Measurements from ENCODE around the gene NRCAM.
A peak's percentile ranks its signal among the peaks of the same experiment; 100 is the strongest.
"Not testable (repeated sequence)": the region's sequence is repeated elsewhere in the genome, so short reads cannot be mapped to it uniquely, and the experiment has no call there.

Gene NRCAM

DNA sequence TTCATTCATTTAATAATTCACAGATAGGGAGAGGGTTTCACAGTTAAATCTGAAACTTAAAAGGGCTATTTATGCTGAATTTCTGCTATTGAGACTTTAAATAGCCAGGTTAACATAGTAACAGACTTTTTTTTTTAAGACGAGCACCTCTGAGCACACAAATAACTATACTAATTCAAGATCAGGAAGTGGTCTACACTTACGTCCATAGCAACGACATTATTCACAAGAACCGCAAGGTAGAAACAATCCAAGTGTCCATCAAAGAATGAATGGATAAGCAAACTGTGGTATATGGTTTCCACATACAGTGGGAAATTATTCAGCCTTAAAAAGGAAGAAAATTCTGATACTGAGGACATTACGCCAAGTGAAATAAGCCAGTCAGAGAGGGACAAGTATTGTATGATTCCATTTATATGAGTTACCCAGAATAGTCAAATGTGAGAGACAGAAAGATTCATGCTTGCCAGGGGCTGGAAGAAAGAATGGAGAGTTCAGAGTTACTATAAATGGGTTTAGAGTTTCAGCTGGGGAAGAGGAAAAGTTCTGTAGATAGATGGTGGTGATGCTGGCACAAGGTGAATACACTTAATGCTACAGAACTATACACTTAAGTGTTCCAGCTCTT, 185.7 kb downstream of the NRCAM start:
- DNase-seq: no peak

DNA sequence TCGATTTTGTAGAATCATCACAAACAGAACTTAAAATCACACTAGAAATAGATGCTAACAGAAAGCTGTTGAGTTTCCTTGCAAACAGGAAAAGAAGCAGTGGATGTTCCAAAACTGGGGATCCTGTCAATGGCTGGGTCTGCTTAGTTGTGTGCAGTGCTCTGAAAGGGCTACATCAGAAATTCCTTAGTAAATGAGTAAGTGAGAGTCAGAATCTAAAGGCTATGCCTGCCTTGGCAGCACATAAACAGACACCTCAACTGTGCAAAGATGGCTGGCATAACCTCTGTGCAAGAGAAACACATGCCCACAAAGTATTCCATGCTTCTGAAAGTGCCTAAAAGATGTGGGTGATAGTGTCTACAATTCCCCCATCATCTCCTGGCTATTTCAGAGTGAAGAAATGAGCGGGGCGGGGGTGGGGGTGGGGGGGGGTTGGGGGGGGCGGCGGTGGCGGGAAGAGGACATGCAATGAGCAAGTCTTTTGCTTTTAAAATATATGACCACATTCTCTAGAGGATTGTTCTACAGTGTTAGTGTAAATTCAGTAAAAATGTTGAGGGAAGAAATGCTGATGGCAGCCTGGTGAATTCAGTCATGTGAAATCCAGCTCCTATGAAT, 187.9 kb downstream of the NRCAM start:
- DNase-seq: no peak

DNA sequence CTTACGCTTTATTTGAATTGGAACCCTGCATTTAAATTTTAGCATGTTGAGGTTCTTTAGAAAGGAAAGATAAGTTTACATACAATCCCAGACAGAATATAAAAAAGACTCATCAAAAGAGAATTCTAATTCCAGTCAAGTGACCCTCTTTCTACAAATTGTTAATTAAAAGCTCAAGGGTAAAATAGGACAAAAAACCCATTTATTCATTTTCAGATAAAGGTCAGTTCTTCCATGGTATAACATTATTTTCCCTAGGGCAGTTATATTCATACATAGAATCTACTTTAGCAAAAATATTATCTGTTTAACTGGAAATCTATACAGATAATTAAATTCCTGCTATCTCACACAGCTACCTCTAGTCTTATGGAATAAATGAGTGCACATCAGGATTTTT, 188.6 kb downstream of the NRCAM start:
- no peak for DNase-seq

DNA sequence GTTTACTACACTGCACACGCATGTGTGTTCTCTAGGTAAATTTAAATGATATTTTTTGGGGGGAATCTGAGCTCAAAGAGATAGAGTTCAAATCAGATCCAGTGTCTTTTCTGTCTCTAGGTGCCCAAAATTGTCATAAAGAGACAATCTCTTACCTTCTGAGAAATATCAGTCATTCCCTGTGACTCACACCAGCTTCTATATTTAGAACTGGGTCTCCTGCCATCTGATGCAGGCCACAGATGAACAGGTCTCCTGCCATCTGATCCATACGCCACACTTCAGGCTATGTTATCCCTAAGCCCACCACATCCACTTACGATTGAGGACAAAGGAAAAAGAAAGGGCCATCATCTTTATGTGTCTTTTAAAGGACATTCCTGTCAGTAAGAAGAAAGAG, 189.7 kb downstream of the NRCAM start:
- DNase-seq: peak; percentile 12

DNA sequence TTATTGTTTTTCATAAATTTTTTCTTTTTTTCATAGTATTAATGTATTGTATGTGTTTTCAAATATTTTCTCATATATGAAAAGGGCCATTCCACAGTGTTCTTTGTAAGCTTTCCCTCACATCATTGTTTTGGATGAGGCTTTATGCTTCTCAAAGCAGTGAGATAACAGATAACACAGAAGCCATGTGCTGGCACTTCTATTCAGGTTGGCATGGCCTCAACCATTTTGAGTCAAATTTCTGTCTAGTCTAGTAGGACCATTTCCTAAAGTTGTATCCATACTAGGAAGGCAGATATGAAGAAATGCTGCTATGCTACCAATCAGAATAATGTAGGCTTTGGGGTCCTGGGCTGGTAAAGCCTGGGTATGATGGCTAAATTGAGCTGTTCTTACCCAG, 190.2 kb downstream of the NRCAM start:
- DNase-seq: no peak

DNA sequence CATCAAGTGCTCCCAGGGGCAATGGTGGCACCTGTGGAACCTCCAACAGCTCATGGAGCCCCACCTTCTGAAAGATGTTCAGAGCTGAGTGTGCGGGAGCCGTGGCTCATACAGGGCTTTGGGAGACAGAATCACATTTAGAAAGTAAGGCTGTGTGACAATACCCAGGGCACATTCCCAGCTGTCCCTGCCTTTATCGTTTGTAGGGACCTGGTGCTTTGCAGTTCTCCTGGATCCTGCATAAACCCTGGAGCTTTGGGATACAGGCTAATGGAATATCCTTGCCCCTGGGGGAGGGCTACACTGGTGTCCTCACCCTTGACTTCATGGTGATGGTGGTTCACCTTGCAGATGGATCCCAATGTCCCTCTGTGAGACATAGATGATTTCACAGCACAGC, 191.2 kb downstream of the NRCAM start:
- DNase-seq: no peak

DNA sequence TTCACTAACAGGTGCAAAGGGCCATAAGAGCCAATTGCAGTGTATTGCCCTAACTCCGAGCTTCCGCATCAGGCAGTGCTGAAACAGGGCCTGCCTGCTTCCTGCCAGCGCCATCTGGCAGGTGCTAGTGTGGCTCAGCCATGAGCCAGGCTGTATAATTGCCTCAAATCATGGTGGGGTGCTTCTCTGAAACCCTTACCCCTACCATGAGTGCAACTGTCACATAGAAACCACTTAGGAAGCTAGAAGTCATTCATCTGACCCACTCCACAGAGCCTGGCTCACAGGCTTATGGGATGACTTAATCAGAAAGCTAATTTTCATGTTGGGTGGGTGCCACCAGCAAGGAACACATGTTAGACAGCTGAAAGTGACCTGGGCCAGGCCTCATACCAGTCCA, 192.8 kb downstream of the NRCAM start:
- peak; percentile 88 for DNase-seq

DNA sequence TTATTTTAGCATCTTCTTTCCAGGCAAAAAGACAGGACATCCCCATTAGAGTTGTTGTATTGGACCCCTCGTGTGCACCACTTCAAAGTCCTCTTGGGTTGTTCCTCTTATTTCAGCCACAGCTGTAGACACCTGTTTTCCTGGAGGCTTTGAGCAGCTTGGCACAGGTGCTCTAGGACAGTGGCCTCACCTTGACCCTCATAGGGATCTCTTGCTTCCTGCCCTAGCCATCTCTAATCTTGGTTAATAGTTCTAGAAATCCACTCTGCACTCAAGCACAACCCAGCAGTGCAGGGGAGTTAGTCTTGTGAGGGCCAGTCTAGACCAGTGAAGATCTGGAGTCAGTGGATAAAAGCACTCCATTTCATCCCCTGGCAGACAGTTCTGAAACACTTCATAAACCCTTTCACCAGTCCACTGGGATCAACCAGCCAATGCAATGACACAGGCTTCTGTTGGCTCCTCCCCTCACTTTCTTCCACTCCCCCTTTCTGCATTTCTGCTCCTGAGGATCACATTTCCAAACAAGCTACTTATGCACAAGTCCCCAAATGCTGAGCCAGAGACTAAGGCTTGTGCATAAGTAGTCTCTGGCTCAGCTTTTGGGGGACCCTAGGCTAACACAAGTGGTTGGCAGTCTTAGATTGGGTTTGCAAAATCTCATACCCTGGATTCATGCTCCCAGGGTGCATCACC, 194.5 kb downstream of the NRCAM start:
- DNase-seq: no peak

DNA sequence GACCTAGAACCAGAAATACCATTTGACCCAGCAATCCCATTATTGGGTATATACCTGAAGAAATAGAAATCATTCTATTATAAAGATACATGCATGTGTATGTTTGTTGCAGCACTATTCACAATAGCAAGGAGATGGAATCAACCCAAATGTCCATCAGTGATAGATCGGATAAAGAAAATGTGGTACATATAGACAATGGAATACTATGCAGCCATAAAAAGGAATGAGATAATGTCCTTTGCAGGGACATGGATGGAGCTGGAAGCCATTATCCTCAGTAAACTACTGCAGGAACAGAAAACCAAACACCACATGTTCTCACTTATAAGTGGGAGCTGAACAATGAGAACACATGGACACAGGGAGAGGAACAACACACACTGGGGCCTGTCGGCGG, 196.8 kb downstream of the NRCAM start:
- DNase-seq: not testable (repeated sequence)

DNA sequence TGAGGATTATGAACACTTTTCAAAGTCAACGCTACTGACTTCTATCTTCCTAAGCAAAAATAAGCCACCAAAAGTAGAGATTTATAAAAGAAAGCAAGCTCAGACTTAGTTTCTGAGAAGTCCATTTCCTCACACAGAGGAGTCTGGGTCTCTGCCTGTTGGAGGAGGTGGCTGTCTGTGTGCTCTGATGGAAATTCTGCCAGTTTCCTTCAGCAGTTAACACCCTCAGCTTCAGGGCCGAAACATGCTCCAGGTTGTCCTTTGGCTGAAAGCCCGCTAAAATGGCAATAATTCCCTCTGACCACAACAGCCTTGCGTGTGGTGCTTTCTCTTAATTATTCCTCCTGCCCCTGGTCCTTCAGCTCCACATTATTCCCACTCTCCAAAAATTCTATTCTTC, 198.3 kb downstream of the NRCAM start:
- DNase-seq: no peak

DNA sequence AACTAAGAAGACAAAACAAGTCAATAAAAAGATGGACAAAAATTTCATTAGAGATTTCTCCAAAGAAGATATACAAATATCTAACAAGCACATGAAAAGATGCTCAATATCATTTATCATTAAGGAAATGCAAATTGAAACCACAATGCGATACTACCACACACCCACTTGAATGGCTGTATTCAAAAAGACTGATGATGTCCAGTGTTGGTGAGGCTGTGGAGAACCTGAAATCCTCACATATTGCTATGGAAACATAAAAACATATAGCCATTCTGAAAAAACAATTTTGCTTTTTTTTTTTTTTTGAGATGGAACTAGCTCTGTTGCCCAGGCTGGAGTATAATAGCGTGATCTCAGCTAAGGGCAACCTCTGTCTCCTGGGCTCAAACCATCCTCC, 202.0 kb downstream of the NRCAM start:
- no peak for DNase-seq

DNA sequence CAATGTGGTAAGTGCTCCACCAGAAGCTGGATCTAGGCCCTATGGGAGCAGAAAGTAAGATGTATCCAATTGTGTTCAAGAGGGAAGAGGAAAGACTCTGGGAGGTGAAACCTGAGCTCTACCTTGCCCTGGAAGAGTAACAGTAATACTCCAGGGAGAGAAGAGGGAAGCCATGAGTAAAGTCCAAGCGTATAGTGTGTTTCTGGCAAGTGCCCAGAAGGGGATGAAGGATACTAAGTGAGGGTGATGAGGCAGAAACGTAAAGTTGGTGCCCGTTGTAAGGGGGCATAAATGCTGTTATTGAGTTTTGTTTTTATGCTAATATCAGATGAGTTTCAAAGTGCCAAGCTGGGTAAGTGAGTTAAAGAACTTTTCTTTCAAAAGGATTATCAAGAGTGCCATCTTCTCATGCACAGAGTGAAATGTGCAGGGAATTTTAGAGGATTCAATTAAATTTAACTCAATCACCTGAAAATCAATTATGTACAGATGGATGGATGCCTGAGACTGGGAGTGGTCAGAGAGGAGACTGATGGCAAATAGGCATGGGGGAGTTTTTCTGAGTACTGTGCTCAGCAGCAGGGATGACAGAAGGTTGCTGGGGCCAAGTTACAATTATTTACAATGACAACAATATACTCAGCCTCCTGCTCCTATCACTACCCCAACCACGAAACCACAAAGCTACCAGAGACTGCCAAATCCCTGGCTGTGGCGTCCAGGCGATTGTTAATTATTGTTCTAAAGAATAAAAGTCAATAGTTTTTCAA, 202.8 kb downstream of the NRCAM start:
- peak; percentile 57 for DNase-seq

DNA sequence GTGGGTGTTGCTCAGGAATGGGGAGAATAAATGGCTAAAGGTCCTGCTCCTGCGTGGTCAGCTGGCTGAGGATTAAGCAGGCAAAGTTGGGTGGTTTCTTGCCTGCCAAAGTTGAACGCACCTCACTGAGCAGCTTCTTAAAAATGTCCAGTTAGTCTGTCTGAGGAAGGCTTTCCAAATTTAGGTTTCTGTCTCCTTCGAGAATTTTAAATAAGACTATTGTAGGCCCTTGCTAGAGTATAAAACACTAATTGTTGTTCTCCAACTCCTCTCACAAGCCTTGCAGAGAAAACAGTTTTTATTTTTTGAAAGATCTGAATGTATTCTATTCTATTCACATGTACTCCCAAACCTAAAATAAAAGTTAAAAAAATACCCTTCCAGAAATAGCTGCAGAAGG, 204.1 kb downstream of the NRCAM start:
- no peak for DNase-seq

DNA sequence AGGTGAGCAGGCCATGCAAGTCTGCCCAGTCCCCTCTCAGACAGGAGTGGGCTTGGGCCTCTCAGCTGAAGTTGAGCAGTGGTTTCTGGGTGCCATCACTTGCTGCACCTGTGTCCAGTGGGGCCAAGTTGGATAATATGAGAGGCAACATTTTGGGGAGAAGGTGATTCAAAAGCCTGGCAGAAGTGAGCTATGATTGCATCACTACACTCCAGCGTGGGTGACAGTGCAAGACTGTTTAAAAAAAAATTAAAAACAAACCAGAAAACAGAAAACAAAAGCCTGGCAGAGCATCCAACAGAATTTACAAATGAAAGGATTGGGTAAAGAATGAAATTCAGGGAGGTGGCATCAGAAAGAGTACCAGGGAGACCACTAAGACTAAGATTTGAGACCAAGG, 204.5 kb downstream of the NRCAM start:
- DNase-seq: no peak

DNA sequence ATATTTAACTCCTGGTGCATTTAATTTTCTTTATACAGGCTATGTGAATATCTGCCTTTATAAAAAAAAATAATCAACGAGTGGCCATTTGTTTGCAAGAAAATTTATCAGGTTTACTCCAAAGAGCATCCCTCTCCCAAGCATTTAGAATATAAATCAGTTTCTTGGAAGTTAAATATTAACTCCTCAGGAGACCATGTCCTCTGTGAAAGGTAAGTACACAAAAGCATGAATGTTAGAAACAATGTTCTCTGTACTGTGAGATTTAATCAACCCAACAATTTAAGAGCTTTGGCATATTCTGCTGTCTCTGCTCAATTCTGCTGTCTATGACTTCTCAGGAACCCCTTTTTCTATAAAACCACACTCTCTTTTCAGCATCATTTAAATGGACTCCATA, 206.8 kb downstream of the NRCAM start:
- no peak for DNase-seq

DNA sequence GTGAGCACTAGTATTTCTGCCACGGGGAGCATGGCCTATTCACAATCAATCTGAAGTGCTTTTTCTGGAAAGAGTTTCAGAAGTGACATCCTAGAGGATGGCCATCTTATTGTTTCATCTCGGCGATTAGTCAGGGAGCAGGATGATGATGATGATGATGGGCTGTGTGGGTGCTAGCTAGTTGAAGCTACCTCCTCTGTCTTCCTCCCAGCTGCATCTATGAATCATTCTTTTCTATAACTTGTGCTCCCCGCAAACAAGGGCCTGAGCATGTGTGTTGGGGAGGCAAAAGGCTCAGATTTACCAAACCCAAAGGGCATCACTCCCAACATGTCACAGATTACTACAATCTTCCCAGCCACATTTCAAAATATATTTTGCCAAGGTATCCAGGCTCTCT, 207.4 kb downstream of the NRCAM start:
- no peak for DNase-seq

DNA sequence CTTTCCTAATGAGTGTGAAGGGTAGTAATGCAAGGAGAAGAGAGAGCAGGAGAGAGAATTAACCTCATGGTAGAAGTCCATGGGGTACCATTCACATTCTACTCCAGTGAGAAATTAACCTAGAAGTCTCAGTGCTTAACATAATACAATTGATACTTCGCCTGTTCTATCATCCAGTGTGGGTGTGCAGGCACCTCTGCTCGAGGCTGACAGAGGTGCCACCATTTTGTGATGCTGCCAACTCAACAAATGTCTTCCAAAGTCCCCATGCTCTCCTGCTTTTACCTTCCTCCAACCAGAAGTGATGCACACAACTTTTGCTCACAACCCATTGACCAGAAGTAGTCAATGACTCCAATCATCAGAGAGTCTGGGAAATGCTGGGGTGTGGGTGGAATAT, 207.8 kb downstream of the NRCAM start:
- DNase-seq: no peak

DNA sequence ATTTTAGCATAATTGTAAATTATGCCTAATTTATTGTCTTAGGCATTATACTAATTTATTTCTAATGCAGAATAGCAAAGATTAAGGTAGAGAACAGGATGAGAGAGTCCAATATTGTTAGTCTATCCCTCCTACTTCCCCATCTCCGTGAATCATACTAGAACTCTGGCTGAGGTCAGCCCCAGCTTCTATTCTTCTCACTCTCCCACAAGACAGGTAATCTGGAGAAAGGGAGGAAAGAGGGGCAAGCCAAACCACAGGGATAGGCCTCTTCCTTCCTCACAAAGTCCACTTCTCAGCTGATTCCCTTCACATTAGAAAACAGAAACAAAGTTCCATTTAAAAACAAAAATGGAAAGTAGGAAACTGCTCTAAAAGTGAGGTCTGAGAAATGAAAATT, 208.6 kb downstream of the NRCAM start:
- DNase-seq: no peak

DNA sequence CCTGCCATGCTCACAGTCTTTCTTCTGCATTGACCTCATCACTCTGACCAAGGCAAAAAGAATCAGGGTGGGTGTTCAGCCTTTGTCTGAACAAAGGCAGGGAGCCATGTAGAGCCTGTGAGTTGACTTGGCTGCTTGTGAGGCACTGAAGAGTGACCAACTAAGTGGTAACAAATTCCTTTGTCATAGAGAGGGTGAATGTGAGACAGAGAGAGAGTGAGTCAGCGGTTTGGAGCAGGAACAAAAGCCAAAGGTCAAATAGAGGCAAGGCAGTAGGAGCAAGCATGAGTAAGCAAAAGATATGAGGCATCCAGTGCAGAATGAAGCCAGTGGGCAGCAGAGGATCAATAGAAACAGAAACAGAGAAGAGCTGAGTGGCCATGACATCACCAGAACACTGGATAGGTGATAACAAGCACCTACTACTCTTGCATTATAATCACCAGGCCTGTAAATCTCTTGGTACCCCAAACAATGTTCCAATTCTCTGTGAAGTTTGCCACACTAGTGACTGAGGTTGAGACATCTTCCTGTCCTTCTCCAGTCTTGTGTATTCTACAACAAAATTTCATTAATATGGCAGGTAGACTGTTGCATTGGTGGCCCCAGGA, 209.9 kb downstream of the NRCAM start:
- peak; percentile 75 for DNase-seq

DNA sequence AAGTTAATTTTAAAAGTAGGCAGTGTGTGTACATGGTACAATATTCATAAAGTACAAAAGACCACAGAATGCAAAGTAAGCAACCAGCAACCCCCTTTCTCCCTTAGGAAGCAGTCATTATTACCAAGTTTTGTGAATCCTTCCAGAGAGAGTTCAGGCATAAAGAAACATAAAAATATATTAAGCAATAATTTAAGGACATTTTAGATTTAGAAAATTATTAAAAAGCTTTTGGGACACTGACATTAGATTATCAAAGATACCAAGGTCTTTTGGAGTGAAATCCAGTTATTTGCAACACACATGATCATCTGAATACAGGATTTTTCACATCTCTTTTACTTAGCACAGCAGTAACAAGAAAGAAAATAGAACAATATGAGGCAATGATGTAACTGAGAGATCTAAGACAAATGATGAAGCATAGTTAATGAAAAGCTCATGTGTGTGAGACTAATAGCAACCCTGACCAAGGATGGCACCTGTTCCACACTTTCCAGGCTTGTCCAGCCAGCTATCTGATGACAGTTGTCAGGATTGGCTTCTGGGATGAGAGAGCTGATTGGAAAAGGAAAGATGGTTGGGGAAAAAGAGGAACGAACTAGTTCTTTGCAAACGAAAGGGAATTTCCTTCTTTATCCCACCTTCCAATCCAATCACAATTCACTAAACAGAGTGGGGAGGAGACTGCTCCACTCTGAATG, 210.6 kb downstream of the NRCAM start:
- DNase-seq: no peak

DNA sequence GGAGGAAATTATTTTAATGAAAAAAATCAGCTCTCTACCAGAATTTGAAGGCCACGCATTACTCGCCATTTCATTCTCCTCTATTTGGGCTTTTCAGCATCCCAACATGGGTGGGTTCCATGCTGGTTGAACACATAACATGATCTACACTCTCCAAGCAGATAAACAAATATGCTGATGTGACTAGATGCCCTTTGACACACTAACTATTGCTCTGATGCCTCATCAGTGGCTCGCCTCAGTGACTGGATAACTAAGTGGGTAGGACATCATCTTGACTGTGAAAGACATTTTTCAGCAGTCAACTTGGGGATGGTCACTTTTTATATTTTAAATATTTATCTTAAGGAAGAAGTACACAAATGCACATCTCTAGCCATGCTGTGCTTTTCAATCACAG, 212.1 kb downstream of the NRCAM start:
- peak; percentile 43 for DNase-seq

DNA sequence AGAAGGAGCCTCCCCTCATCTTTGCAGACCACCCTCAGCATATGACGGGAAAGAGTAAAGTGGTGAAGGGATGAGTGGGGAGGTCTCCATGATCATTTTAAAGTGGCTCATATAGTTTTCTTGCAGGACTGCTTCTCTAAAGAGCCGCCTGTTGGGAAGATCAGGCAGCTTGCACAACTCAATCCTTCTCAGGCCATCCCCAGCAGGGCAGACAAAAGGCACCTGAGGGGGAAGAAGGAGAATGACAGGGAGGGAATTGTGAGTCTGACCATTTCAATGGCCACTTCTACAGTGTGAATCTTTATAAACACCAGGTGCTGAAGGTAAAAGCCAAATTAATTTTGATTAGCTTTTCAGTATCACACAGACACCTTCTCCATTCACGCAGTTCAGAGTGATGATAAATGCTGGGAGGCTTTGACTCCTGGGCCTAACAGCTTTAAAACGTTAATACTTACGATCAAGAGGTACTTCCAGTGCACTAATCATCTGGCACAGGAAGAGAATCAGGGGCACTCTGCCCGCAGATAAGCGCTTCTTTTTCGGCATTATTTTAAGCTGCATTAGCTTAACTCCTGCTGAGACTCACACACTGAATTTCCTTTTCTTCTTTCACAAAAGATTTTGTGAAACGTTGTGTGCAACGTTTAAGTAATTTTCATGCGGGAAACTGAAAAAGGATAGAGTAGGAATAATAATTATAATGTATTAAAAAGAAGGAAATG, 216.6 kb downstream of the NRCAM start:
- peak; percentile 86 for DNase-seq
